ENCODE data around the gene PHACTR1.

DNA sequence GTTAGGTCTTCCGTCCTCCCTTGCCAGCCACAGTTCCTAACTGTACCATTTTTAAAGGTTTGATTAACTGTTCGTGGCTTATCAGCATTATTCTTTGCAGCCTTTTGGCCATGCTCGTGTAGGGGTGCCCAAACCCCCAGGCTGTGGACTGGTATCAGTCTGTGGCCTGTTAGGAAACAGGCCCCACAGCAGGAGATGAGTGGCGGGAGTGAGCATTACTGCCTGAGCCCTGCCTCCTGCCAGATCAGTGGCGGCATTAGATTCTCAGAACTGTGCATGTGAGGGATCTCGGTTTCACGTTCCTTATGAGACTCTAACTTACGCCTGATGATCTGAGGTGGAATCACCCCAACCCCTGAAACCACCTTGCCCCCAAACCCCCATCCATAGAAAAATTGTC lies 532.4 kb downstream of the PHACTR1 start:
- TF ChIP-seq, protein P1, sequence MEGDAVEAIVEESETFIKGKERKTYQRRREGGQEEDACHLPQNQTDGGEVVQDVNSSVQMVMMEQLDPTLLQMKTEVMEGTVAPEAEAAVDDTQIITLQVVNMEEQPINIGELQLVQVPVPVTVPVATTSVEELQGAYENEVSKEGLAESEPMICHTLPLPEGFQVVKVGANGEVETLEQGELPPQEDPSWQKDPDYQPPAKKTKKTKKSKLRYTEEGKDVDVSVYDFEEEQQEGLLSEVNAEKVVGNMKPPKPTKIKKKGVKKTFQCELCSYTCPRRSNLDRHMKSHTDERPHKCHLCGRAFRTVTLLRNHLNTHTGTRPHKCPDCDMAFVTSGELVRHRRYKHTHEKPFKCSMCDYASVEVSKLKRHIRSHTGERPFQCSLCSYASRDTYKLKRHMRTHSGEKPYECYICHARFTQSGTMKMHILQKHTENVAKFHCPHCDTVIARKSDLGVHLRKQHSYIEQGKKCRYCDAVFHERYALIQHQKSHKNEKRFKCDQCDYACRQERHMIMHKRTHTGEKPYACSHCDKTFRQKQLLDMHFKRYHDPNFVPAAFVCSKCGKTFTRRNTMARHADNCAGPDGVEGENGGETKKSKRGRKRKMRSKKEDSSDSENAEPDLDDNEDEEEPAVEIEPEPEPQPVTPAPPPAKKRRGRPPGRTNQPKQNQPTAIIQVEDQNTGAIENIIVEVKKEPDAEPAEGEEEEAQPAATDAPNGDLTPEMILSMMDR (IDR thresholded peaks at IDR 0.05) = no peak
- TF ChIP-seq POLR2A (IDR thresholded peaks at IDR 0.05) (no peak), POLR2AphosphoS5 (IDR thresholded peaks at IDR 0.05; ENCODE audit: insufficient read depth in 1 of 2, low read depth in 1 of 2) (no peak)
